Measurements from ENCODE around the gene HAUS8.
A peak's percentile ranks its signal among the peaks of the same experiment; 100 is the strongest.
"Not testable (repeated sequence)": the region's sequence is repeated elsewhere in the genome, so short reads cannot be mapped to it uniquely, and the experiment has no call there.

HAUS8 gene

GRCh38 chr19:17037966-17038500 lies 37.2 kb downstream of the HAUS8 start:
- no peak for FAIRE-seq
- no peak for DNase-seq (ENCODE audit: insufficient read length, low spot score)

GRCh38 chr19:17037184-17037583 lies 38.1 kb downstream of the HAUS8 start:
- DNase-seq (ENCODE audit: insufficient read length, low spot score) (no peak), FAIRE-seq (no peak)

- DNase-seq (ENCODE audit: insufficient read length, low spot score) (no peak), FAIRE-seq (peak; percentile 80)
These were observed 38.6 kb downstream of the HAUS8 start for GRCh38 chr19:17036640-17037039.

GRCh38 chr19:17035842-17036424 lies 39.3 kb downstream of the HAUS8 start:
- FAIRE-seq (no peak), DNase-seq (ENCODE audit: insufficient read length, low spot score) (no peak)

- no peak for DNase-seq (ENCODE audit: insufficient read length, low spot score)
- FAIRE-seq = no peak
These were observed 43.5 kb downstream of the HAUS8 start for GRCh38 chr19:17031741-17032140.

- no peak for DNase-seq (ENCODE audit: insufficient read length, low spot score)
- no peak for FAIRE-seq
These were observed 47.7 kb downstream of the HAUS8 start for GRCh38 chr19:17027535-17027975.

GRCh38 chr19:17026706-17027534 lies 48.3 kb downstream of the HAUS8 start, which contains the start of gene CPAMD8:
Gene CPAMD8 (minus strand): TSS chr19:17026810. CDS start chr19:17026642, 168 bp downstream.
- FAIRE-seq (no peak), DNase-seq (ENCODE audit: insufficient read length, low spot score) (no peak)

GRCh38 chr19:17025991-17026658 lies 49.1 kb downstream of the HAUS8 start:
- peak; percentile 28 for FAIRE-seq
- DNase-seq (ENCODE audit: insufficient read length, low spot score) = no peak

- DNase-seq (ENCODE audit: insufficient read length, low spot score) = no peak
- FAIRE-seq = no peak
These were observed 49.9 kb downstream of the HAUS8 start for GRCh38 chr19:17025361-17025760.

GRCh38 chr19:17024941-17025340 lies 50.3 kb downstream of the HAUS8 start:
- not testable (repeated sequence) for FAIRE-seq; DNase-seq (ENCODE audit: insufficient read length, low spot score)

GRCh38 chr19:17023805-17024204 lies 51.4 kb downstream of the HAUS8 start:
- no peak for DNase-seq (ENCODE audit: insufficient read length, low spot score)
- no peak for FAIRE-seq

GRCh38 chr19:17022738-17023137 lies 52.5 kb downstream of the HAUS8 start:
- FAIRE-seq (no peak), DNase-seq (ENCODE audit: insufficient read length, low spot score) (no peak)

- FAIRE-seq = no peak
- no peak for DNase-seq (ENCODE audit: insufficient read length, low spot score)
These were observed 53.3 kb downstream of the HAUS8 start for GRCh38 chr19:17021793-17022590.

- FAIRE-seq = no peak
- no peak for DNase-seq (ENCODE audit: insufficient read length, low spot score)
These were observed 53.9 kb downstream of the HAUS8 start for GRCh38 chr19:17021328-17021727.

GRCh38 chr19:17020823-17021222 lies 54.4 kb downstream of the HAUS8 start:
- FAIRE-seq = no peak
- DNase-seq (ENCODE audit: insufficient read length, low spot score) = no peak

GRCh38 chr19:17020385-17020784 lies 54.9 kb downstream of the HAUS8 start:
- FAIRE-seq (peak; percentile 65), DNase-seq (ENCODE audit: insufficient read length, low spot score) (no peak)

GRCh38 chr19:17014212-17014861 lies 60.9 kb downstream of the HAUS8 start:
- not testable (repeated sequence) for FAIRE-seq; DNase-seq (ENCODE audit: insufficient read length, low spot score)

GRCh38 chr19:17011485-17011884 lies 63.8 kb downstream of the HAUS8 start:
- DNase-seq (ENCODE audit: insufficient read length, low spot score) (no peak), FAIRE-seq (no peak)

GRCh38 chr19:17006579-17006978 lies 68.7 kb downstream of the HAUS8 start:
- no peak for FAIRE-seq

GRCh38 chr19:17005000-17005399 lies 70.3 kb downstream of the HAUS8 start:
- DNase-seq (ENCODE audit: insufficient read length, low spot score) (no peak), FAIRE-seq (no peak)

More at GRCh38 chr19:17006579-17006978, 68.7 kb downstream of the HAUS8 start:
- no peak for DNase-seq (ENCODE audit: insufficient read length, low spot score)
